GM18505 (cell line): ENCODE data around the gene SMTNL1.

ENCODE experiments used
- ATAC-seq: cut with Tn5 transposase; IDR thresholded peaks from one replicate; pipeline ENCODE4 v1.9.1; 2021; ENCODE audit not compliant: unreplicated experiment
- POLR2A ChIP-seq: IDR thresholded peaks from 4 replicates; pipeline ENCODE4 v1.6.1; 2011; ENCODE audit warnings: borderline replicate concordance; ENCODE audit not compliant: insufficient read depth, insufficient read length; ENCODE audit errors: extremely low read depth

Gene SMTNL1

GRCh38 chr11:57536947-57537619, at the start of gene SMTNL1:
Gene SMTNL1 (plus strand): TSS chr11:57537595. CDS start chr11:57542643, 5,048 bp downstream.
- no peak for TF ChIP-seq POLR2A
- no peak for ATAC-seq

GRCh38 chr11:57487920-57488659, 49.3 kb upstream of the SMTNL1 start:
- no peak for TF ChIP-seq POLR2A

GRCh38 chr11:57490456-57491248, 46.7 kb upstream of the SMTNL1 start:
- ATAC-seq, result no peak
- TF ChIP-seq POLR2A, result no peak

More at GRCh38 chr11:57487920-57488659, 49.3 kb upstream of the SMTNL1 start:
- ATAC-seq, result no peak

- no peak for TF ChIP-seq POLR2A
- no peak for ATAC-seq
These were observed 45.9 kb upstream of the SMTNL1 start for GRCh38 chr11:57491371-57492061.

GRCh38 chr11:57493507-57494503, 43.6 kb upstream of the SMTNL1 start:
- ATAC-seq, result peak; percentile 80
- TF ChIP-seq POLR2A, result no peak

GRCh38 chr11:57496109-57496820, 41.1 kb upstream of the SMTNL1 start:
- ATAC-seq, result no peak
- TF ChIP-seq POLR2A, result no peak

- TF ChIP-seq POLR2A, result no peak
- no peak for ATAC-seq
These were observed 39.8 kb upstream of the SMTNL1 start for GRCh38 chr11:57497303-57498247.

- no peak for ATAC-seq
- TF ChIP-seq POLR2A, result no peak
These were observed 38.9 kb upstream of the SMTNL1 start for GRCh38 chr11:57498540-57498939.

- no peak for TF ChIP-seq POLR2A
- peak; percentile 100 for ATAC-seq
These were observed 37.9 kb upstream of the SMTNL1 start for GRCh38 chr11:57499413-57499982.

GRCh38 chr11:57499983-57500461, 37.4 kb upstream of the SMTNL1 start:
- TF ChIP-seq POLR2A, result no peak
- peak; percentile 15 for ATAC-seq
